DND-41 (cell line): ENCODE results near the gene ACVR1C.

ENCODE experiments used
- ATAC-seq: fragments of 200-7000 bp; cut with Tn5 transposase; 3 replicates; pipeline ENCODE4 v1.9.1; 2021; ENCODE audit warnings: low read depth; ENCODE audit not compliant: insufficient read depth
- DNase-seq: peaks from one replicate; pipeline ENCODE4 v3.0.0-alpha.2; 2020
- H2AFZ ChIP-seq: 2 replicates; pipeline ENCODE4 v1.6.0; 2012; ENCODE audit warnings: low read depth, low read length
- H3K27ac ChIP-seq: 2 replicates; pipeline ENCODE4 v1.5.1; 2012; ENCODE audit warnings: low read length, inconsistent platforms
- H3K27me3 ChIP-seq: fragments of 200-600 bp; sonication (generic); 2 replicates; pipeline ENCODE4 v1.6.0; 2012; ENCODE audit warnings: low read length, mild to moderate bottlenecking, inconsistent platforms; ENCODE audit not compliant: insufficient read depth, poor library complexity
- H3K36me3 ChIP-seq: 2 replicates; pipeline ENCODE4 v1.5.1; 2012; ENCODE audit warnings: low read length, inconsistent platforms; ENCODE audit not compliant: insufficient read depth
- H3K4me1 ChIP-seq: 2 replicates; pipeline ENCODE4 v1.5.1; 2012; ENCODE audit warnings: mild to moderate bottlenecking, low read length; ENCODE audit not compliant: insufficient read depth
- H3K4me2 ChIP-seq: 2 replicates; pipeline ENCODE4 v1.6.0; 2012; ENCODE audit warnings: mild to moderate bottlenecking, moderate library complexity, low read length, inconsistent platforms; ENCODE audit not compliant: insufficient read depth
- H3K4me3 ChIP-seq, 2 experiments: fragments of 200-600 bp in 1 of 2; shearing (Covaris generic) in 1 of 2; 2 replicates each; pipeline ENCODE4 v1.5.1; 2012 to 2016; ENCODE audit warnings: inconsistent platforms in 2 of 2, low read length in 2 of 2, mild to moderate bottlenecking in 2 of 2, low read depth in 1 of 2, moderate library complexity in 1 of 2
- H3K79me2 ChIP-seq: 2 replicates; pipeline ENCODE4 v1.6.0; 2012; ENCODE audit warnings: low read length, inconsistent platforms; ENCODE audit not compliant: insufficient read depth
- H3K9ac ChIP-seq: 2 replicates; pipeline ENCODE4 v1.6.0; 2012; ENCODE audit warnings: low read depth, mild to moderate bottlenecking, inconsistent platforms, low read length, moderate library complexity
- H3K9me3 ChIP-seq: 2 replicates; pipeline ENCODE4 v1.5.1; 2012; ENCODE audit warnings: low read length, moderate library complexity, mild to moderate bottlenecking, inconsistent platforms; ENCODE audit not compliant: insufficient read depth, severe bottlenecking
- H4K20me1 ChIP-seq: 2 replicates; pipeline ENCODE4 v1.6.0; 2012; ENCODE audit warnings: low read length; ENCODE audit not compliant: insufficient read depth
- CTCF ChIP-seq: IDR thresholded peaks from 2 replicates; pipeline ENCODE4 v1.5.1; 2012; ENCODE audit warnings: borderline replicate concordance, low read length, moderate library complexity, mild to moderate bottlenecking; ENCODE audit not compliant: poor library complexity, severe bottlenecking; ENCODE audit errors: extremely low read depth
- EZH2 ChIP-seq: IDR thresholded peaks from 3 replicates; pipeline ENCODE4 v1.6.1; 2012; ENCODE audit warnings: borderline replicate concordance, low read depth, mild to moderate bottlenecking, moderate library complexity, low read length, inconsistent platforms; ENCODE audit not compliant: severe bottlenecking

The ACVR1C gene

GRCh38 chr2:157662401-157662800 is 33.7 kb upstream of the ACVR1C start:
- Histone ChIP-seq H3K4me1 (no peaks in the 10 kb centered on the region), H3K27me3 (no peaks in the 10 kb centered on the region), H3K4me3 (no peak overlapping the region), H3K9me3 (no peaks in the 10 kb centered on the region), H3K9ac (no peak overlapping the region), H3K36me3 (no peaks in the 10 kb centered on the region), H3K27ac (no peak overlapping the region), H3K4me2 (no peak overlapping the region), H3K79me2 (no peaks in the 10 kb centered on the region), H4K20me1 (no peaks in the 10 kb centered on the region), H2AFZ (no peak overlapping the region)
- ATAC-seq (no peak), DNase-seq (no peak)
- no peak for TF ChIP-seq CTCF
- no peak for TF ChIP-seq EZH2

DNA sequence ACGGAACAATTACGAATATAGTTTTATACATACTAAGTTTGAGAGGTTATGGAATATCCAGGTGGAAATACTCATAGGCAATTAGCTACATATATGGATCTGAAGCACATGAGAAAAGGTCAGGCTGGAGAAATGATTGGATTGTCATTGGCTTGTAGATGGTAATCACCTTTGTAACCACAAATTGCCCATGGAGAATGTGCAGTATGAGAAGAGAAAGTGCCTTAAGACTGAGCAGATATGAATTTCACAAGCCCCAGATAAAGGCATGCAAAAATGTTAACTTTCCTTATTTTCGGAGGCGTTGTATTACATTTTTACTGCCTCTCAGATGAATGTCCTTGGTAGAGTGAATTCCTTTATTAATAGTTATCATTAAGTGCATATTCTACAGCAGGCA is 33.1 kb upstream of the ACVR1C start:
- no peak overlapping the region for H3K4me2 ChIP-seq

DNA sequence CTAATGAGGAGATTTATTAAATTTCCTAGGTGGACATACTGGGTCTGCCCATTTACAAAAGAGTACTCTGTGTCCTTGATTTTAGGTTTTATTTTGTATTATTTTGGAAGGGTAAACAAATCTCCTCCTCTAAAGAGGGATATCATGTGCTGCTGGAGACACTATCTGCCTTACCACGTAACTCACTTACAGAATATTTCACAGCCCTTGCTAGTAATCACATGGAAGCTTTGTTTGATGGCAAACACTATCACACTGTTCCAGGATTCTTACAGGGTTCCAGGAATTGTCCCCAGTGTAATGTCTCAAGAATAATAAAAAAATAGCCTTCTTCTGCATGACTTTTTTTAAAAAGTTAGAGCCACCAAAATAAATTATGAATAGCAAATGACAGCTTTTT is 29.2 kb upstream of the ACVR1C start:
- Histone ChIP-seq H3K79me2 (no peaks in the 10 kb centered on the region), H3K27me3 (no peaks in the 10 kb centered on the region), H3K9me3 (no peaks in the 10 kb centered on the region), H2AFZ (no peak overlapping the region), H3K9ac (no peak overlapping the region), H3K4me2 (no peak overlapping the region), H4K20me1 (no peaks in the 10 kb centered on the region), H3K36me3 (no peaks in the 10 kb centered on the region), H3K4me3 (no peak overlapping the region), H3K27ac (no peak overlapping the region), H3K4me1 (no peaks in the 10 kb centered on the region)
- DNase-seq, result no peak
- ATAC-seq, result no peak
- TF ChIP-seq CTCF (no peak), EZH2 (no peak)

More for the DNA sequence above, 33.1 kb upstream of the ACVR1C start:
- H2AFZ ChIP-seq, result no peak overlapping the region
- H3K9me3 ChIP-seq, result no peaks in the 10 kb centered on the region
- no peaks in the 10 kb centered on the region for H3K27me3 ChIP-seq
- H3K4me1 ChIP-seq, result no peaks in the 10 kb centered on the region
- no peak for TF ChIP-seq CTCF
- no peak for TF ChIP-seq EZH2
- no peak overlapping the region for H3K27ac ChIP-seq
- ATAC-seq, result no peak
- no peaks in the 10 kb centered on the region for H3K79me2 ChIP-seq
- H3K9ac ChIP-seq, result no peak overlapping the region
- no peak for DNase-seq
- H4K20me1 ChIP-seq, result no peaks in the 10 kb centered on the region
- H3K36me3 ChIP-seq, result no peaks in the 10 kb centered on the region
- H3K4me3 ChIP-seq, result no peak overlapping the region

GRCh38 chr2:157657101-157657500 is 28.4 kb upstream of the ACVR1C start:
- ATAC-seq, result no peak
- no peak overlapping the region for H3K9ac ChIP-seq

More at GRCh38 chr2:157657101-157657500, 28.4 kb upstream of the ACVR1C start:
- Histone ChIP-seq H3K27ac (no peak overlapping the region), H3K4me2 (no peak overlapping the region), H3K36me3 (no peaks in the 10 kb centered on the region), H3K4me3 (no peak overlapping the region), H4K20me1 (no peaks in the 10 kb centered on the region), H3K9me3 (no peaks in the 10 kb centered on the region), H3K4me1 (no peaks in the 10 kb centered on the region), H3K79me2 (no peaks in the 10 kb centered on the region), H3K27me3 (no peaks in the 10 kb centered on the region), H2AFZ (no peak overlapping the region)
- no peak for TF ChIP-seq CTCF
- no peak for DNase-seq
